GM13976 (cell line): ENCODE data around the gene RNU6-7.

Experiments
- DNase-seq: peaks from one replicate; pipeline ENCODE4 v3.0.0; 2012; ENCODE audit warnings: low spot score
- in situ Hi-C: fragments of 300-500 bp; cut with MboI; formaldehyde crosslinking; loops from one replicate; pipeline ENCODE4 v1.12.0; 2022; ENCODE audit warnings: low sequenced_read_pairs, mixed read lengths, inconsistent platforms; ENCODE audit not compliant: unreplicated experiment
- TF ChIP-seq, protein P1 (sequence below): IDR thresholded peaks from 2 replicates; pipeline ENCODE4 v1.5.1; 2012; ENCODE audit warnings: borderline replicate concordance, mild to moderate bottlenecking; ENCODE audit not compliant: insufficient read depth; ENCODE audit errors: extremely low read depth, missing control alignments, control extremely low read depth

Gene RNU6-7

GRCh38 chr14:32201816-32202490 lies at the start of gene RNU6-7:
Gene RNU6-7, plus strand, starts transcription at chr14:32202045.
- in situ Hi-C loops = no loop called here
- TF ChIP-seq, protein P1, sequence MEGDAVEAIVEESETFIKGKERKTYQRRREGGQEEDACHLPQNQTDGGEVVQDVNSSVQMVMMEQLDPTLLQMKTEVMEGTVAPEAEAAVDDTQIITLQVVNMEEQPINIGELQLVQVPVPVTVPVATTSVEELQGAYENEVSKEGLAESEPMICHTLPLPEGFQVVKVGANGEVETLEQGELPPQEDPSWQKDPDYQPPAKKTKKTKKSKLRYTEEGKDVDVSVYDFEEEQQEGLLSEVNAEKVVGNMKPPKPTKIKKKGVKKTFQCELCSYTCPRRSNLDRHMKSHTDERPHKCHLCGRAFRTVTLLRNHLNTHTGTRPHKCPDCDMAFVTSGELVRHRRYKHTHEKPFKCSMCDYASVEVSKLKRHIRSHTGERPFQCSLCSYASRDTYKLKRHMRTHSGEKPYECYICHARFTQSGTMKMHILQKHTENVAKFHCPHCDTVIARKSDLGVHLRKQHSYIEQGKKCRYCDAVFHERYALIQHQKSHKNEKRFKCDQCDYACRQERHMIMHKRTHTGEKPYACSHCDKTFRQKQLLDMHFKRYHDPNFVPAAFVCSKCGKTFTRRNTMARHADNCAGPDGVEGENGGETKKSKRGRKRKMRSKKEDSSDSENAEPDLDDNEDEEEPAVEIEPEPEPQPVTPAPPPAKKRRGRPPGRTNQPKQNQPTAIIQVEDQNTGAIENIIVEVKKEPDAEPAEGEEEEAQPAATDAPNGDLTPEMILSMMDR = no peak
- DNase-seq = no peak

DNA sequence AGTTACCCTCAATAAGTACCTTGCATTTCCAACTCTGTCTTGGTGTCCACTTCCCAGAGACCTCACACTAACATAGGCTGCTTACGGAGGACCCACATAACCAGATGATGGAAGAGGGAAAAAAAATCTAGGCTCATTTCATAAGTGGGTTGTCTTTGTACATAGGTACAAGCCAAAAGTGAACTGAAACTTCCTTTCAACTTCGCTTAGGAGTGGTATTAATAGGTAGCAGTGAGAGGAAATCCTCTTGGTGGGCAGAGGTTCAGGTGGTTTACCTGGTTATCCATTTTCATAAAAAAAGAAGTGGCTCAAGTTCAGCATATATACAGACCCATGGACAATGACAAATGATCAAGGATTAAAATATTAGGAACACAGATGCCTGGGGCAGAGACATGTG lies 35.8 kb upstream of the RNU6-7 start:
- DNase-seq = no peak
- TF ChIP-seq, protein P1 = no peak
- in situ Hi-C loops = no loop called here

DNA sequence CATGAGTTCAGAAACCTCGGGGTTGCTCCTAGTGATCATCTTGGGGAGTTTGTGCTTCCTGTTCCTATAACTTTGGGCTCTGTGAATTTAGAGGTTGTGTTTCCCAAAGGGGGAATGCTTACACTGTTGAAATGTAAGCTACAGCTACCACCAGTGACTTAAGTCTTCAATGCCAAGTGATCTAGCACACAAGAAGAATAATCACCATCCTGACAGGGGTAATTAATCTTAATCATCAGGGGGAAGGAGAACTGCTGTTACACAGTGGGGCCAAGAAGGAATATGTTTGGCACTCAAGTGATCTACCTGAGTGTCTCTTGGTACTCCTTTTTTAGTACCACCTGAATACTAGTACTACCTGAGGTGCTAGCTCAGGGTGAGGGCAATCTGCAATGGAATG lies 34.9 kb upstream of the RNU6-7 start:
- TF ChIP-seq, protein P1 = no peak
- in situ Hi-C loops = no loop called here
- no peak for DNase-seq

GRCh38 chr14:32167907-32168306 lies 33.9 kb upstream of the RNU6-7 start:
- in situ Hi-C loops = no loop called here
- TF ChIP-seq, protein P1 = no peak
- no peak for DNase-seq

DNA sequence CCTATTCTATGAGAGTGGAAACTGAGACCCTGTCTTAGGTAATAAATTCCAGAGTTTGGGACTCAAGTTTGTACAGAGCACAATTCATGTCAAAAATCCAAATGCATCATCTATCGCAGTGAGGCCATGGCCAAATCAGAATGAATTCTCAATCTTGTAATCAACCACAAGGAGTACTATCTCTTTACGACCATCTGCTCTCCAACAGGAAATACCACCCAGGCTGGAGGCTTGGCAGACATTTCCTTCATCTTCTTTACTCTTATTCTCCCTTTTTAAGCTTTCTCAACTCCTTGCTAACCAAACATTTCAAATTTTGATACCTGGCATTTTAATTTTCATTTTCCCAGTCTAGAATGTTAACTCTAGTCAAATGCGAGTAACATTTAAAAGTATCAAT lies 32.7 kb upstream of the RNU6-7 start:
- in situ Hi-C loops = no loop called here
- DNase-seq = no peak
- TF ChIP-seq, protein P1 = no peak

DNA sequence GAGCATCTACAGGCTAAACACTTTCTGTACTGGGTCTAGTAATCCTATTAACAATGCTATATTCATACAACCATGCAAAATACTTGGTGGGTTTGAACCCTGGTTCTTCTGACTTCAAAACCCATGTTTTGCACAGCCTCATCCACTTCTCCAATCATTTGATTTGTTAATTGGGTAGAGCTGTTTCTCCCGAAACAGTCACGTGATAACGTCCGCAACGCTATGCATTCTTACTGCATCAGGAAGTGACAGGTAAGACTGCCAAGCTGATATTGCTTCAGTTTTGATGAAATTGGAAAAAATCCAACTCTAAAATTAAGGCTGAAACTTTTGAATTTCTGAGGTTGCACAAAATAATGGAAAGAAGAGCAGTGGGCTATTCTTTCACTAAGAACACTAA lies 30.4 kb upstream of the RNU6-7 start:
- no peak for DNase-seq
- in situ Hi-C loops = no loop called here
- TF ChIP-seq, protein P1 = no peak
